IPS-20b (cell line): ENCODE data around the gene ADGRF5.

Experiments used
- H3K27ac ChIP-seq: one replicate; pipeline ENCODE4 v1.5.1; 2013; ENCODE audit warnings: low read length
- H3K27me3 ChIP-seq: 2 replicates; pipeline ENCODE4 v1.6.1; 2013; ENCODE audit warnings: mild to moderate bottlenecking, low read length, inconsistent platforms; ENCODE audit not compliant: insufficient read depth
- H3K36me3 ChIP-seq: 2 replicates; pipeline ENCODE4 v1.6.1; 2013; ENCODE audit warnings: low read depth, mild to moderate bottlenecking, inconsistent platforms, low read length, moderate library complexity; ENCODE audit not compliant: insufficient read depth
- H3K4me1 ChIP-seq: 2 replicates; pipeline ENCODE4 v1.6.1; 2013; ENCODE audit warnings: mild to moderate bottlenecking, control low read depth, inconsistent platforms, low read length, moderate library complexity; ENCODE audit not compliant: insufficient read depth
- H3K4me3 ChIP-seq: 2 replicates; pipeline ENCODE4 v1.5.1; 2013; ENCODE audit warnings: mild to moderate bottlenecking, low read length, inconsistent platforms
- H3K9ac ChIP-seq: 2 replicates; pipeline ENCODE4 v1.6.1; 2013; ENCODE audit warnings: low read depth, mild to moderate bottlenecking, inconsistent platforms, low read length, moderate library complexity
- H3K9me3 ChIP-seq: 2 replicates; pipeline ENCODE4 v1.6.1; 2013; ENCODE audit warnings: mild to moderate bottlenecking, low read depth, low read length, inconsistent platforms; ENCODE audit not compliant: insufficient read depth

The ADGRF5 gene

GRCh38 chr6:46927066-46927465 is 5.3 kb upstream of the ADGRF5 start:
- H3K4me1 ChIP-seq = no peaks in the 10 kb centered on the region
- no peaks in the 10 kb centered on the region for H3K9me3 ChIP-seq
- H3K27me3 ChIP-seq = no peaks in the 10 kb centered on the region
- no peak overlapping the region for H3K4me3 ChIP-seq
- no peak overlapping the region for H3K9ac ChIP-seq
- H3K36me3 ChIP-seq = no peaks in the 10 kb centered on the region
- no peak overlapping the region for H3K27ac ChIP-seq

- no peaks in the 10 kb centered on the region for H3K9me3 ChIP-seq
- no peak overlapping the region for H3K4me3 ChIP-seq
- no peak overlapping the region for H3K9ac ChIP-seq
- no peaks in the 10 kb centered on the region for H3K36me3 ChIP-seq
- H3K27ac ChIP-seq = no peak overlapping the region
- no peaks in the 10 kb centered on the region for H3K27me3 ChIP-seq
- no peaks in the 10 kb centered on the region for H3K4me1 ChIP-seq
Observed at GRCh38 chr6:46926481-46926880, 4.7 kb upstream of the ADGRF5 start.

- Histone ChIP-seq H3K9me3 (no peaks in the 10 kb centered on the region), H3K27me3 (no peaks in the 10 kb centered on the region), H3K36me3 (no peaks in the 10 kb centered on the region), H3K27ac (no peak overlapping the region), H3K4me1 (no peaks in the 10 kb centered on the region), H3K4me3 (no peak overlapping the region), H3K9ac (no peak overlapping the region)
Observed at GRCh38 chr6:46925563-46926253, 4.0 kb upstream of the ADGRF5 start.

GRCh38 chr6:46923476-46923875 is 1.7 kb upstream of the ADGRF5 start:
- no peak overlapping the region for H3K4me3 ChIP-seq
- H3K27ac ChIP-seq = no peak overlapping the region
- no peaks in the 10 kb centered on the region for H3K9me3 ChIP-seq
- no peak overlapping the region for H3K9ac ChIP-seq
- H3K27me3 ChIP-seq = no peaks in the 10 kb centered on the region
- H3K36me3 ChIP-seq = no peaks in the 10 kb centered on the region
- no peaks in the 10 kb centered on the region for H3K4me1 ChIP-seq

- no peaks in the 10 kb centered on the region for H3K4me1 ChIP-seq
- H3K9me3 ChIP-seq = no peaks in the 10 kb centered on the region
- no peak overlapping the region for H3K9ac ChIP-seq
- no peak overlapping the region for H3K4me3 ChIP-seq
- no peaks in the 10 kb centered on the region for H3K27me3 ChIP-seq
- H3K36me3 ChIP-seq = no peaks in the 10 kb centered on the region
- no peak overlapping the region for H3K27ac ChIP-seq
Observed at GRCh38 chr6:46921059-46921458, 679 bp downstream of the ADGRF5 start.

- H3K9me3 ChIP-seq = no peaks in the 10 kb centered on the region
- no peaks in the 10 kb centered on the region for H3K36me3 ChIP-seq
- H3K4me3 ChIP-seq = no peak overlapping the region
- H3K4me1 ChIP-seq = no peaks in the 10 kb centered on the region; the same call in 1 of the 2 replicates
- H3K9ac ChIP-seq = no peak overlapping the region
- H3K27ac ChIP-seq = no peak overlapping the region
- H3K27me3 ChIP-seq = no peaks in the 10 kb centered on the region
Observed at GRCh38 chr6:46918806-46919205, 2.9 kb downstream of the ADGRF5 start.

GRCh38 chr6:46917002-46917545 is 4.7 kb downstream of the ADGRF5 start:
- Histone ChIP-seq H3K36me3 (no peaks in the 10 kb centered on the region), H3K9ac (no peak overlapping the region), H3K4me3 (no peak overlapping the region), H3K4me1 (no peaks in the 10 kb centered on the region; the same call in 1 of the 2 replicates), H3K27ac (no peak overlapping the region), H3K9me3 (no peaks in the 10 kb centered on the region), H3K27me3 (no peaks in the 10 kb centered on the region)

GRCh38 chr6:46915866-46916265 is 5.9 kb downstream of the ADGRF5 start:
- Histone ChIP-seq H3K9me3 (no peaks in the 10 kb centered on the region), H3K4me3 (no peak overlapping the region), H3K27ac (no peak overlapping the region), H3K9ac (no peak overlapping the region), H3K4me1 (no peaks in the 10 kb centered on the region; the same call in 1 of the 2 replicates), H3K36me3 (no peaks in the 10 kb centered on the region), H3K27me3 (no peaks in the 10 kb centered on the region)

GRCh38 chr6:46915380-46915779 is 6.4 kb downstream of the ADGRF5 start:
- H3K4me3 ChIP-seq = no peak overlapping the region
- no peaks in the 10 kb centered on the region for H3K27me3 ChIP-seq
- no peaks in the 10 kb centered on the region for H3K9me3 ChIP-seq
- no peaks in the 10 kb centered on the region; the same call in 1 of the 2 replicates for H3K4me1 ChIP-seq
- H3K9ac ChIP-seq = no peak overlapping the region
- no peak overlapping the region for H3K27ac ChIP-seq
- no peaks in the 10 kb centered on the region for H3K36me3 ChIP-seq

- no peaks in the 10 kb centered on the region for H3K9me3 ChIP-seq
- H3K27ac ChIP-seq = no peak overlapping the region
- H3K4me1 ChIP-seq = no peaks in the 10 kb centered on the region; the same call in 1 of the 2 replicates
- H3K4me3 ChIP-seq = no peak overlapping the region
- H3K36me3 ChIP-seq = no peaks in the 10 kb centered on the region
- no peak overlapping the region for H3K9ac ChIP-seq
- H3K27me3 ChIP-seq = no peaks in the 10 kb centered on the region
Observed at GRCh38 chr6:46914279-46914810, 7.4 kb downstream of the ADGRF5 start.

- Histone ChIP-seq H3K4me1 (no peaks in the 10 kb centered on the region; the same call in 1 of the 2 replicates), H3K9ac (no peak overlapping the region), H3K27ac (no peak overlapping the region), H3K4me3 (no peak overlapping the region), H3K9me3 (no peaks in the 10 kb centered on the region), H3K27me3 (no peaks in the 10 kb centered on the region), H3K36me3 (no peaks in the 10 kb centered on the region)
Observed at GRCh38 chr6:46909371-46909770, 12.4 kb downstream of the ADGRF5 start.

- H3K9me3 ChIP-seq = no peaks in the 10 kb centered on the region
- no peak overlapping the region for H3K27ac ChIP-seq
- H3K27me3 ChIP-seq = no peaks in the 10 kb centered on the region
- H3K9ac ChIP-seq = no peak overlapping the region
- no peaks in the 10 kb centered on the region for H3K36me3 ChIP-seq
- H3K4me1 ChIP-seq = no peaks in the 10 kb centered on the region
- H3K4me3 ChIP-seq = no peak overlapping the region
Observed at GRCh38 chr6:46906776-46907175, 15.0 kb downstream of the ADGRF5 start.
